Measurements from ENCODE around the gene LYG2.

DNA sequence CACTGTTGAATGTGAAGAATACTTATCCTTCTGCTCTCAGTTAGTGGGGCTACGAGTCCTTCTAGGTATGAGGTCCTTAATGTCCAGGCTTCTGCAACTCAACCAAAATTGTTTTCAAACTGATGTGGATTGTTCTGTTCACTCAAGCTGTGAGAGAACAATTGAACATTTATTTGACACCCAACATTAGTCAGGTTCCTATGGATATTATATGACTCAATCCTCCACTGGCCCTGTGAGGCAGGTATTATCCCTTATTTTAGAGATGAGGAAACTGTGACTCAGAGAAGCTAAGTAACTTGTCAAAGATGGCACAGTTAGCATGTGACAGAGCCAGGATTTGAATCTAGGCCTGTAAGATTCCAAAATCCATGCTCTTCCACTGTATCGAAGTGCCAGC lies 1.2 kb upstream of the LYG2 start:
- TF ChIP-seq, protein P1, sequence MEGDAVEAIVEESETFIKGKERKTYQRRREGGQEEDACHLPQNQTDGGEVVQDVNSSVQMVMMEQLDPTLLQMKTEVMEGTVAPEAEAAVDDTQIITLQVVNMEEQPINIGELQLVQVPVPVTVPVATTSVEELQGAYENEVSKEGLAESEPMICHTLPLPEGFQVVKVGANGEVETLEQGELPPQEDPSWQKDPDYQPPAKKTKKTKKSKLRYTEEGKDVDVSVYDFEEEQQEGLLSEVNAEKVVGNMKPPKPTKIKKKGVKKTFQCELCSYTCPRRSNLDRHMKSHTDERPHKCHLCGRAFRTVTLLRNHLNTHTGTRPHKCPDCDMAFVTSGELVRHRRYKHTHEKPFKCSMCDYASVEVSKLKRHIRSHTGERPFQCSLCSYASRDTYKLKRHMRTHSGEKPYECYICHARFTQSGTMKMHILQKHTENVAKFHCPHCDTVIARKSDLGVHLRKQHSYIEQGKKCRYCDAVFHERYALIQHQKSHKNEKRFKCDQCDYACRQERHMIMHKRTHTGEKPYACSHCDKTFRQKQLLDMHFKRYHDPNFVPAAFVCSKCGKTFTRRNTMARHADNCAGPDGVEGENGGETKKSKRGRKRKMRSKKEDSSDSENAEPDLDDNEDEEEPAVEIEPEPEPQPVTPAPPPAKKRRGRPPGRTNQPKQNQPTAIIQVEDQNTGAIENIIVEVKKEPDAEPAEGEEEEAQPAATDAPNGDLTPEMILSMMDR (IDR thresholded peaks at IDR 0.05), result no peak
- no peak for TF ChIP-seq POLR2A (IDR thresholded peaks at IDR 0.05)

All from right lobe of liver (tissue), 4 donors.